Peyer's patch (tissue), 4 donors: ENCODE results near the gene RPS6KB2. TPM values are rescaled to one million over a fixed set of nuclear protein-coding genes. Genes with fewer than 3 reads are reported as not detected.
A peak's percentile ranks its signal among the peaks of the same experiment; 100 is the strongest.

Source experiments
- DNase-seq, 3 donors: peaks; one replicate each; pipeline ENCODE4 v3.0.0-alpha.2; 2017 to 2019
- H3K27ac ChIP-seq, 4 donors: fragments of 200-600 bp; sonication (generic); one replicate each; pipeline ENCODE4 v1.5.1; 2016 to 2019
- H3K27me3 ChIP-seq, 2 donors: fragments of 200-600 bp; sonication (generic); one replicate each; pipeline ENCODE4 v1.5.1; 2019
- H3K36me3 ChIP-seq, 3 donors: fragments of 200-600 bp; sonication (generic); one replicate each; pipeline ENCODE4 v1.5.1; 2016 to 2019
- H3K4me1 ChIP-seq, 4 donors: fragments of 200-600 bp; sonication (generic); one replicate each; pipeline ENCODE4 v1.5.1; 2016 to 2019
- H3K4me3 ChIP-seq, 4 donors: fragments of 200-600 bp; sonication (generic); 1 replicate in 3 of 4; 2 replicates in 1 of 4; pipeline ENCODE4 v1.5.1; 2016 to 2019; ENCODE audit warnings: mild to moderate bottlenecking in 1 of 4
- H3K9me3 ChIP-seq, 4 donors: fragments of 200-600 bp; sonication (generic); one replicate each; pipeline ENCODE4 v1.5.1; 2016 to 2019; ENCODE audit warnings: mild to moderate bottlenecking in 1 of 4
- CTCF ChIP-seq, 6 experiments: fragments of 450-650 bp in 4 of 6; fragments of 200-600 bp in 2 of 6; sonication (generic) in 1 of 6; IDR thresholded peaks; one replicate each; pipeline ENCODE4 v1.5.1; 2017 to 2019; ENCODE audit warnings: antibody characterized with exemption in 6 of 6, mild to moderate bottlenecking in 3 of 6, moderate library complexity in 1 of 6
- POLR2A ChIP-seq, 2 donors: fragments of 450-650 bp; IDR thresholded peaks; one replicate each; pipeline ENCODE4 v1.5.1; 2017; ENCODE audit warnings: antibody characterized with exemption in 2 of 2, mild to moderate bottlenecking in 2 of 2, moderate library complexity in 2 of 2
- total RNA-seq, 4 donors: library from RNA; depleted of rRNA; stranded (reverse); fragments of >200 nt; gene quantifications; one replicate each; pipeline ENCODE4 v1.1.0, GENCODE V29; 2016

Gene RPS6KB2
- total RNA-seq, 4 donors from 2014 or later, result 58.0 to 88.3 (median 63.5) TPM

GRCh38 chr11:67410984-67411784 lies 17.1 kb upstream of the RPS6KB2 start:
- Histone ChIP-seq H3K27me3 (peaks cover 0 to 8% of the 10 kb centered on the region in 2 donors), H3K9me3 (no peaks in the 10 kb centered on the region), H3K36me3 (no peaks in the 10 kb centered on the region), H3K4me3 (no peak overlapping the region), H3K4me1 (peaks cover 0 to 64% (median 44%) of the 10 kb centered on the region in 4 donors), H3K27ac (peak overlapping the region in 1 of 4 donors; percentile 91)
- no peak for DNase-seq
- no peak for TF ChIP-seq CTCF (IDR thresholded peaks at IDR 0.05)
- no peak for TF ChIP-seq POLR2A (IDR thresholded peaks at IDR 0.05)

GRCh38 chr11:67411785-67412152 lies 16.5 kb upstream of the RPS6KB2 start:
- H3K27ac ChIP-seq, result no peak overlapping the region
- H3K36me3 ChIP-seq, result no peaks in the 10 kb centered on the region
- no peak for TF ChIP-seq CTCF (IDR thresholded peaks at IDR 0.05)
- TF ChIP-seq POLR2A (IDR thresholded peaks at IDR 0.05), result no peak
- peaks cover 0 to 62% (median 43%) of the 10 kb centered on the region in 4 donors for H3K4me1 ChIP-seq
- H3K4me3 ChIP-seq, result no peak overlapping the region
- DNase-seq, result no peak
- H3K27me3 ChIP-seq, result peaks cover 0 to 8% of the 10 kb centered on the region in 2 donors
- H3K9me3 ChIP-seq, result no peaks in the 10 kb centered on the region

GRCh38 chr11:67412495-67413179 lies 15.7 kb upstream of the RPS6KB2 start:
- Histone ChIP-seq H3K4me3 (no peak overlapping the region), H3K36me3 (no peaks in the 10 kb centered on the region), H3K27ac (no peak overlapping the region), H3K4me1 (peaks cover 0 to 63% (median 37%) of the 10 kb centered on the region in 4 donors), H3K27me3 (peaks cover 0 to 8% of the 10 kb centered on the region in 2 donors), H3K9me3 (no peaks in the 10 kb centered on the region)
- no peak for TF ChIP-seq POLR2A (IDR thresholded peaks at IDR 0.05)
- TF ChIP-seq CTCF (IDR thresholded peaks at IDR 0.05), result no peak
- no peak for DNase-seq

- no peak overlapping the region for H3K4me3 ChIP-seq
- no peak overlapping the region for H3K27ac ChIP-seq
- peaks cover 0 to 8% of the 10 kb centered on the region in 2 donors for H3K27me3 ChIP-seq
- no peak for DNase-seq
- H3K4me1 ChIP-seq, result peaks cover 0 to 58% (median 31%) of the 10 kb centered on the region in 4 donors
- TF ChIP-seq CTCF (IDR thresholded peaks at IDR 0.05) (no peak), POLR2A (IDR thresholded peaks at IDR 0.05) (no peak)
- H3K9me3 ChIP-seq, result no peaks in the 10 kb centered on the region
- H3K36me3 ChIP-seq, result no peaks in the 10 kb centered on the region
Observed at GRCh38 chr11:67413266-67413849, 14.9 kb upstream of the RPS6KB2 start.

GRCh38 chr11:67415501-67416304 lies 12.6 kb upstream of the RPS6KB2 start, which contains the start of gene CARNS1:
Gene CARNS1 (plus strand): TSS chr11:67415678. CDS start chr11:67416200, 522 bp downstream.
- TF ChIP-seq POLR2A (IDR thresholded peaks at IDR 0.05), result no peak
- TF ChIP-seq CTCF (IDR thresholded peaks at IDR 0.05), result no peak
- Histone ChIP-seq H3K27me3 (peaks cover 0 to 8% of the 10 kb centered on the region in 2 donors), H3K4me3 (peak within 1 kb of the TSS; percentile 31 to 47 (median 38)), H3K9me3 (no peaks in the 10 kb centered on the region), H3K36me3 (no peaks in the 10 kb centered on the region), H3K4me1 (peaks cover 0 to 64% (median 32%) of the 10 kb centered on the region in 4 donors), H3K27ac (peak within 1 kb of the TSS in 2 of 4 donors; percentile 3 to 98)
- no peak for DNase-seq
